ENCODE data around the gene MBD4.
A peak's percentile ranks its signal among the peaks of the same experiment; 100 is the strongest.

DNA sequence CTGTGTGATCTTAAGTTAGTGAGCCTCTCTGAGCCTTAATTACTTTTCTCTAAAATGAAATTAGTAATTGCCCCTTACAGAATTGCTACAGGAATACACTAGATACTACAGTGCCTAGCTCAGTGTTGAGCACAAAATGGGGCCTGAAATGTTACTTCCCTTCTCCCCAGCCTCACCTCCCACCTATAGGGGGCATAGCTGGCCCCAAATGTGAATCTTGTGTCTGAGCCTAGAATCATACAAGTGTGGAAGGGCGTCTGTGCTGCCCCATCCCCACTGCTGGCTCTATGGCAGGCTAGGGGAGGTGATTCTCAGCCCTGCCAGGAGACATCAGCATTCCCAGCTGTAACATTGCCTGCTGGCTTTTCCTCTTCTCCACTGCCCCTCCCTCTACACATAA is 43.0 kb upstream of the MBD4 start:
- TF ChIP-seq SREBF2 (IDR thresholded peaks at IDR 0.05; ENCODE audit: low read length): no peak
- TF ChIP-seq EGR1 (IDR thresholded peaks at IDR 0.05; ENCODE audit: borderline replicate concordance in 1 of 2, low read depth in 2 of 2, low read length in 2 of 2): no peak
- no peak for TF ChIP-seq MEF2A (IDR thresholded peaks at IDR 0.05; ENCODE audit: insufficient read depth, low read depth, low read length)
- TF ChIP-seq CBX3 (IDR thresholded peaks at IDR 0.05; ENCODE audit: borderline replicate concordance, low read depth): no peak
- no peak for TF ChIP-seq POLR2A (IDR thresholded peaks at IDR 0.05; ENCODE audit: low read depth, low read length)
- no peak for TF ChIP-seq RFX5 (IDR thresholded peaks at IDR 0.05; ENCODE audit: low read depth, low read length)
- TF ChIP-seq, protein P1, sequence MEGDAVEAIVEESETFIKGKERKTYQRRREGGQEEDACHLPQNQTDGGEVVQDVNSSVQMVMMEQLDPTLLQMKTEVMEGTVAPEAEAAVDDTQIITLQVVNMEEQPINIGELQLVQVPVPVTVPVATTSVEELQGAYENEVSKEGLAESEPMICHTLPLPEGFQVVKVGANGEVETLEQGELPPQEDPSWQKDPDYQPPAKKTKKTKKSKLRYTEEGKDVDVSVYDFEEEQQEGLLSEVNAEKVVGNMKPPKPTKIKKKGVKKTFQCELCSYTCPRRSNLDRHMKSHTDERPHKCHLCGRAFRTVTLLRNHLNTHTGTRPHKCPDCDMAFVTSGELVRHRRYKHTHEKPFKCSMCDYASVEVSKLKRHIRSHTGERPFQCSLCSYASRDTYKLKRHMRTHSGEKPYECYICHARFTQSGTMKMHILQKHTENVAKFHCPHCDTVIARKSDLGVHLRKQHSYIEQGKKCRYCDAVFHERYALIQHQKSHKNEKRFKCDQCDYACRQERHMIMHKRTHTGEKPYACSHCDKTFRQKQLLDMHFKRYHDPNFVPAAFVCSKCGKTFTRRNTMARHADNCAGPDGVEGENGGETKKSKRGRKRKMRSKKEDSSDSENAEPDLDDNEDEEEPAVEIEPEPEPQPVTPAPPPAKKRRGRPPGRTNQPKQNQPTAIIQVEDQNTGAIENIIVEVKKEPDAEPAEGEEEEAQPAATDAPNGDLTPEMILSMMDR (IDR thresholded peaks at IDR 0.05 in 2 of 3, conservative IDR thresholded peaks at IDR 0.05 in 1 of 3; ENCODE audit: control insufficient read depth in 2 of 3, extremely low read depth in 1 of 3, insufficient read depth in 1 of 3, low read depth in 3 of 3, low read length in 3 of 3): peak in 2 of 3 experiments; percentile 19 to 22; a peak in 2 of 6 replicates
- no peak for TF ChIP-seq ZNF384 (IDR thresholded peaks at IDR 0.05; ENCODE audit: borderline replicate concordance, low read depth, low read length)
- no peak for TF ChIP-seq YY1 (IDR thresholded peaks at IDR 0.05; ENCODE audit: low read depth, low read length)
- TF ChIP-seq, protein P2, sequence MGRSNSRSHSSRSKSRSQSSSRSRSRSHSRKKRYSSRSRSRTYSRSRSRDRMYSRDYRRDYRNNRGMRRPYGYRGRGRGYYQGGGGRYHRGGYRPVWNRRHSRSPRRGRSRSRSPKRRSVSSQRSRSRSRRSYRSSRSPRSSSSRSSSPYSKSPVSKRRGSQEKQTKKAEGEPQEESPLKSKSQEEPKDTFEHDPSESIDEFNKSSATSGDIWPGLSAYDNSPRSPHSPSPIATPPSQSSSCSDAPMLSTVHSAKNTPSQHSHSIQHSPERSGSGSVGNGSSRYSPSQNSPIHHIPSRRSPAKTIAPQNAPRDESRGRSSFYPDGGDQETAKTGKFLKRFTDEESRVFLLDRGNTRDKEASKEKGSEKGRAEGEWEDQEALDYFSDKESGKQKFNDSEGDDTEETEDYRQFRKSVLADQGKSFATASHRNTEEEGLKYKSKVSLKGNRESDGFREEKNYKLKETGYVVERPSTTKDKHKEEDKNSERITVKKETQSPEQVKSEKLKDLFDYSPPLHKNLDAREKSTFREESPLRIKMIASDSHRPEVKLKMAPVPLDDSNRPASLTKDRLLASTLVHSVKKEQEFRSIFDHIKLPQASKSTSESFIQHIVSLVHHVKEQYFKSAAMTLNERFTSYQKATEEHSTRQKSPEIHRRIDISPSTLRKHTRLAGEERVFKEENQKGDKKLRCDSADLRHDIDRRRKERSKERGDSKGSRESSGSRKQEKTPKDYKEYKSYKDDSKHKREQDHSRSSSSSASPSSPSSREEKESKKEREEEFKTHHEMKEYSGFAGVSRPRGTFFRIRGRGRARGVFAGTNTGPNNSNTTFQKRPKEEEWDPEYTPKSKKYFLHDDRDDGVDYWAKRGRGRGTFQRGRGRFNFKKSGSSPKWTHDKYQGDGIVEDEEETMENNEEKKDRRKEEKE (IDR thresholded peaks at IDR 0.05): no peak
- TF ChIP-seq EZH2 (IDR thresholded peaks at IDR 0.05; ENCODE audit: borderline replicate concordance, control insufficient read depth, low read depth, low read length): no peak
- no peak for TF ChIP-seq PML (IDR thresholded peaks at IDR 0.05; ENCODE audit: low read length)
- no peak for TF ChIP-seq SRF (IDR thresholded peaks at IDR 0.05; ENCODE audit: low read depth in 2 of 2, low read length in 2 of 2)
- TF ChIP-seq, protein P3, sequence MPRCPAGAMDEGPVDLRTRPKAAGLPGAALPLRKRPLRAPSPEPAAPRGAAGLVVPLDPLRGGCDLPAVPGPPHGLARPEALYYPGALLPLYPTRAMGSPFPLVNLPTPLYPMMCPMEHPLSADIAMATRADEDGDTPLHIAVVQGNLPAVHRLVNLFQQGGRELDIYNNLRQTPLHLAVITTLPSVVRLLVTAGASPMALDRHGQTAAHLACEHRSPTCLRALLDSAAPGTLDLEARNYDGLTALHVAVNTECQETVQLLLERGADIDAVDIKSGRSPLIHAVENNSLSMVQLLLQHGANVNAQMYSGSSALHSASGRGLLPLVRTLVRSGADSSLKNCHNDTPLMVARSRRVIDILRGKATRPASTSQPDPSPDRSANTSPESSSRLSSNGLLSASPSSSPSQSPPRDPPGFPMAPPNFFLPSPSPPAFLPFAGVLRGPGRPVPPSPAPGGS (IDR thresholded peaks at IDR 0.05; ENCODE audit: borderline replicate concordance, insufficient read depth, low read depth, low read length, poor library complexity, severe bottlenecking): no peak

Data from GM12878 (cell line).